SK-N-SH (cell line): ENCODE measurements around the gene CNTROB.

ENCODE experiments used
- CTCF ChIP-seq: fragments of 200-600 bp; sonication (generic); IDR thresholded peaks from 2 replicates; pipeline ENCODE4 v1.6.1; 2017; ENCODE audit warnings: antibody characterized with exemption, mild to moderate bottlenecking, moderate library complexity
- EP300 ChIP-seq, 2 experiments: IDR thresholded peaks; 2 replicates each; pipeline versions ENCODE4 v1.4.0 to v1.6.1; 2012; ENCODE audit warnings: borderline replicate concordance in 1 of 2, low read depth in 1 of 2, low read length in 1 of 2
- FOXM1 ChIP-seq: IDR thresholded peaks from 2 replicates; pipeline ENCODE4 v1.4.0; 2012; ENCODE audit warnings: low read depth, mild to moderate bottlenecking
- IRF3 ChIP-seq: fragments of 150-350 bp; IDR thresholded peaks from 2 replicates; pipeline ENCODE4 v1.6.1; 2016; ENCODE audit warnings: mild to moderate bottlenecking, low read depth, low read length
- MAX ChIP-seq: IDR thresholded peaks from 2 replicates; pipeline ENCODE4 v1.4.0; 2012; ENCODE audit warnings: low read depth
- MXI1 ChIP-seq: IDR thresholded peaks from 2 replicates; pipeline ENCODE4 v1.6.1; 2012; ENCODE audit warnings: mild to moderate bottlenecking, low read depth, low read length, improper control_type of control experiment
- POLR2AphosphoS5 ChIP-seq: IDR thresholded peaks from 2 replicates; pipeline ENCODE4 v1.6.1; 2012; ENCODE audit warnings: low read depth, low read length
- RFX5 ChIP-seq: IDR thresholded peaks from 2 replicates; pipeline ENCODE4 v1.6.1; 2012; ENCODE audit warnings: mild to moderate bottlenecking, improper control_type of control experiment, low read length
- SIN3A ChIP-seq: IDR thresholded peaks from 2 replicates; pipeline ENCODE4 v1.6.1; 2012; ENCODE audit warnings: low read depth, mild to moderate bottlenecking, low read length, moderate library complexity, borderline replicate concordance
- SMC3 ChIP-seq: IDR thresholded peaks from 2 replicates; pipeline ENCODE4 v1.6.1; 2012; ENCODE audit warnings: low read depth, low read length, improper control_type of control experiment
- USF2 ChIP-seq: fragments of 150-350 bp; IDR thresholded peaks from 2 replicates; pipeline ENCODE4 v1.6.1; 2017; ENCODE audit warnings: antibody characterized with exemption, low read length, low read depth, borderline replicate concordance
- YY1 ChIP-seq: IDR thresholded peaks from 2 replicates; pipeline ENCODE4 v1.4.0; 2012; ENCODE audit warnings: low read depth, mild to moderate bottlenecking

GRCh38 chr17:7992516-7992915 lies 60.5 kb downstream of the CNTROB start:
- TF ChIP-seq CTCF: no peak
- TF ChIP-seq EP300 (IDR thresholded peaks at IDR 0.05; ENCODE audit: borderline replicate concordance in 1 of 2, low read depth in 1 of 2, low read length in 1 of 2): no peak
- TF ChIP-seq RFX5: no peak
- TF ChIP-seq FOXM1: no peak
- no peak for TF ChIP-seq YY1
- no peak for TF ChIP-seq USF2
- TF ChIP-seq POLR2AphosphoS5: no peak
- no peak for TF ChIP-seq MAX
- no peak for TF ChIP-seq IRF3
- no peak for TF ChIP-seq SIN3A
- no peak for TF ChIP-seq SMC3
- TF ChIP-seq MXI1: no peak
